ENCODE measurements around the gene CDK19. TPM values are rescaled to one million over a fixed set of nuclear protein-coding genes. Genes with fewer than 3 reads are reported as not detected.
"Not testable (repeated sequence)": the region's sequence is repeated elsewhere in the genome, so short reads cannot be mapped to it uniquely, and the experiment has no call there.

CDK19 gene
- total RNA-seq, 1 donor from 2014 or later, result 6.9 TPM

DNA sequence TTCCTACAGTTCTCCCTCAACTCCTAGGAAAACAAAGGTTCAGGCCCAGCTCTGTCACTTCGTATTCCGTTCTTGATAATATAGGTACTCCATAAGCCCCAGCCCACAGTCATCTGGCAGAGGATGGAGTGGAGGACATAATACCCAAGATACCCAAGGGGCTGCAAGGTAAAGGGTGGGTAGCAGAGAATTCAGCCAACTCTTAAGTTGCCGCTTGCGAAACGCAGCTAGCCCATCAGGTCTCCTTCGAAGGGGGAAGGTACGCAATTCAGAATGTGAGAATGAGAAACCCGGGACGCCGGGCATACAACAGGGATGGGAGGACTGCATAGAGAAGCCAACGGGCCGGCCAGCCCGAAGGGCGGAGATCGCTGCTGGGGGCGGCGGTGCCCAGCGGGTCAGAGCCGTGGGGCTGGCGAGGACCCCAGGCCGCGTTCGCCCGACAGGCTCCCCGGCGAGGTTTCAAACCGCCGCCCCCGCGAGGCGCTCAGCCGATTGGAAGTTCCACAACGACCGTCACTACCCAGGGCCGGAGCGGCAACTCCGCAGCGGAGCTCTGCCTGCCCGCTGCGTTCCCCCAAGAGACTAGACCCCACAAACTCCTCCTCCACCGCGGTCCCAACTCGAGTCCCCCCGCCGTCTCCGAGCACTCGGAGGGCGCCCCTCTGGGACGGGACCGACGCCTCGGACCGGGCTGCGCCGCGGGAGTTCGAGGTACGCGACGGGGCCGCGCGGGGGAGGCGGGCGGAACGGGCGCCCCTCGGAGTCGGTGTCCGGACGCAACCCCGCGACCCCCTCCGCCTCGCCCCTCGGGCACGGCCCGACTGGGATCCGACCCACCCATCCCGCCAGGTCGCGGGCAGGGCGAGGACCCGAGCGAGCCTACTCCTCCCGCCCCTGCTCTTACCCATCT lies 911 bp downstream of the CDK19 start:
- ATAC-seq, result peak; percentile 34
- DNase-seq (ENCODE audit: low spot score), result peak; percentile 66

DNA sequence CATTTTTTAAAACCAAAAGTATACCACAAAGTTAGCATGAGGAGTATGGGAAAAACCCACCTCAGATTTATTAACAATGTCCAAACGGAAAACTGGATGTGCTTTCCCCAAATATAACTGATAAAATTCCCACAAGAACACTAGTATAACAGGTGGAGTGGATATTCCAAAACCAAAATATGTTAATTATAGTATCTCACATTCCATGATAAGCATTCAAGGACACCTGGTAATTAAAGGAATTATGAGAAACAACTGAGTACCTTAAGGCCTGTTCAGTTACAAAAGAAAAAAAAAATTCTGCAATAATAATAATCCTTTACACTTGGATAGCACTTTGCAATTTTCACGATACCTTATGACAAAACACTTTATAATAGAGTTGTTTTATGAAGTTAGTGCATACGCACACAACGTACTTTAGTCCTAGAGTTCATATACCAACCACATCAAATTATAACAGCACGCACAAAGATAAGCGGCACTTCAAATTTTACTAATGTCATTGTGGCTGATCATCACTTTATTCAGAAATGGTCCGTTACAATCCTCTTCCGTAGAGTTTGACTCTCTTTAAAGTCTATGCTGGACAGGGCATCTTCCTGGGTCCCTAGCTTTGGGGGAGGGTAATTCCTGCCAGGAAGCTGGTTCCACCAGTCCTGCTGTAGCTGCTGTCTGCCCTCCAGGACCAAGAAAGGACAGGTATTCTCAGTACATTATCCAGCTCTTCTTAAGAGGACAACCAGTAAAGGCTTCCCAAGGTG lies 1.7 kb downstream of the CDK19 start:
- no peak for DNase-seq (ENCODE audit: low spot score)
- no peak for ATAC-seq

DNA sequence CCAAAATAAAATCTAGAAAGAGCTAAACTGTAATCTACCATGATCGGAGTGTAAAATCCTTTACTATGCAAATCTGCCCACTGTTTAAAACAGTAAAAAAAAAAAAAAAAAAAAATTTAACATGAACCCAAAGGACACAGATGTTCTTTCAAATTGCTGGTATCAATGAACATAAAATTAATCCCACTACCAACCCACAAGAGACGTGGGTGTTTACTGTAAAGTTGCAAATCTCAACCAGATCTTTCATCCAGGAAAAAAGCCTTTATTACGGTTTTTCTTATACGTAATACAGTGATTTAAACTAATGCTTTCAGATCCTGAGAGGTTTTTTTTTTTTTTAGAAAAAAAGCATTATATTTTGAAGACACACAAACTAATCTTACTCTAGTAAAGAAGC lies 2.5 kb downstream of the CDK19 start:
- ATAC-seq (no peak), DNase-seq (ENCODE audit: low spot score) (no peak)

DNA sequence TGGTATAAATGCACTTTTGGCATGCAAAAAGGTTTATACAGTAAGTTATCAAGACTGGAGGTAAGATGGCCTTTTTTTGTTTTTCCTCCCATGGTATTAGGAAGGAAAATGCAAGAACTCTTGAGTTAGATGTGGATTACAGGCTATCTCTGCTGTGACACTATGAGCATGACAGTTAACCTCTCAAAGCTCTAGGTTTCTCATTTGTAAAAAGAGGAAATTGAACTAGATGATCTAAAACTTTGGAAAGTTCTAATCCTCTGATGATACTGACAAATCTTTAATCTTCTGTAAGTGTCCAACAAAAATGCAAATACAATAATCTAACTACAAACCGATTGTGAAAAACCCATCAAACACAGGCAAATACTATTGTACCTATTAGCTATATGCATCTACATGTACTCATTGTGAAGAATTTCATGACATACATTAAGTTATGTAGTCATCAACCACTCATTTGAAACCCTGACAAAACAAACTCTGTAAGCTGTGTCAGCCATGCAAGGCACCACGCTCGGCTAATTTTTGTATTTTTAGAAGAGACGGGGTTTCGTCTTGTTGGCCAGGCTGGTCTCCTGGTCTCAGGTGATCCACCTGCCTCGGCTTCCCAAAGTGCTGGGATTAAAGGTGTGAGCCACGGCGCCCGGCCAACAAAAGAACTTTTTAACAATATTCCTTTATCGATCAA lies 4.2 kb downstream of the CDK19 start:
- ATAC-seq, result no peak
- no peak for DNase-seq (ENCODE audit: low spot score)

DNA sequence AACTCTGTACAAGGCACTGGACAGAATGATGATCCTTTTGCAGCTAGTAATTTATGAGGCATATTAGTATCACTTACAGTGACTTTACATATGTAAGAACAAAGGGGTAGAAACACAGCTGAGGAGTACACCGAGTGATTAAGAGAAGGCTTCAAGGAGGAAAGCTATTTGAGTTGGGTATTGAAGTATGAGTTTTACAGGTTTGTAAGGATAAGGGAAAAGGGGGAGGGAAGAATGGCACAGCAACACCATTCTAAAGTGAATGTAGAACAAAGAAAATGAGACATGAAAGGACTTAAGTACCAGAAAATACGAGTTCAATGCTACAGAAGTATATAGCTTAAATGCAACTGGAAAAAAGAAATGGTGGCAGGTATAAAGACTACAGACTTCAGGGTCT lies 5.5 kb downstream of the CDK19 start:
- DNase-seq (ENCODE audit: low spot score), result no peak
- no peak for ATAC-seq

DNA sequence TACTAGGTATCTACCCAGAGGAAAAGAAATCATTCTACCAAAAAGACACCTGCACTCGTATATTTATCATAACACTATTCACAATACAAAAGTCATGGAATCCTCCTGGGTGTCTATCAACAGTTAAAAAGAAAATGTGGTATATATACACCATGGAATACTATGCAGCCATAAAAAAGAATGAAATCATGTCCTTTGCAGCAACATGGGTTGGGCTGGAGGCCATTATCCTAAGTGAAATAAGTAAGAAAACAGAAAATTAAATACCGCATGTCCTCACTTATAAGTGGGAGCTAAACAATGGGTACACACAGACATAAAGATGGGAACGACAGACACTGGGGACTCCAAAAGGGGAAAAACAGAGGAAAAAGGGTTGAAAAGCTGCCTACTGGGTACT lies 13.1 kb downstream of the CDK19 start:
- not testable (repeated sequence) for ATAC-seq; DNase-seq (ENCODE audit: low spot score)

DNA sequence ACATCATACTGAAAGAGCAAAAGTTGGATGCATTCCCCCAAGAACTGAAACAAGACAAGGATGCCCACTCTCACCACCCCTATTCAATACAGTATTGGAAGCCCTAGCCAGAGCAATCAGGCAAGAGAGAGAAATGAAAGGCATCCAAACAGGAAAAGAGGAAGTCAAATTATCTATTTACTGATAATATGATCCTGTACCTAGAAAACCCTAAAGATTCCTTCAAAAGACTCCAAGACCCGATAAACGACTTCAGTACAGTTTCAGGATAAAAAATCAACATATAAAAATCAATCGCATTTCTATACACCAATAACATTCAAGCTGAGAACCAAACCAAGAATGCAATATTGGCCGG lies 14.5 kb downstream of the CDK19 start:
- DNase-seq (ENCODE audit: low spot score) (no peak), ATAC-seq (no peak)

DNA sequence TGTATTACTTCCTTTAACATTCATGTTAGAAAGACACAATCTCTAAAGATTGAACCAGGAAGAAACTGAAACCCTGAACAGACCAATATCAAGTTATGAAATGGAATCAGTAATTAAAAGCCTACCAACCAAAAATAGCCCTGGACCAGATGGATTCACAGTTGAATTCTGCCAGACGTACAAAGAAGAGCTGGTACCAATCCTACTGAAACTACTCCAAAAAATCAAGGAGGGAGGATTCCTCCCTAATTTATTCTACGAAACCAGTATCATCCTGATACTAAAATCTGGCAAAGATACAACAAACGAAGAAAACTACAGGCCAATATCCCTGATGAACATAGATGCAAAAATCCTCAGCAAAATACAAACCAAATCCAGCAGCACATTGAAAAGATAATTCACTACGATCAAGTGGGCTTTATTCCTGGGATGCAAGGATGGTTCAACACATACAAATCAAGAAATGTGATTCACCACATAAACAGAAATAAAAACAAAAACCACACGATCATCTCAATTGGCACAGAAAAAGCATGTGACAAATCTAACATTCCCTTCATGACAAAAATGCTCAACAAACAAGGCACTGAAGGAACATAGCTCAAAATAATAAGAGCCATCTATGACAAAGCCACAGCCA lies 15.0 kb downstream of the CDK19 start:
- DNase-seq (ENCODE audit: low spot score) (no peak), ATAC-seq (no peak)

DNA sequence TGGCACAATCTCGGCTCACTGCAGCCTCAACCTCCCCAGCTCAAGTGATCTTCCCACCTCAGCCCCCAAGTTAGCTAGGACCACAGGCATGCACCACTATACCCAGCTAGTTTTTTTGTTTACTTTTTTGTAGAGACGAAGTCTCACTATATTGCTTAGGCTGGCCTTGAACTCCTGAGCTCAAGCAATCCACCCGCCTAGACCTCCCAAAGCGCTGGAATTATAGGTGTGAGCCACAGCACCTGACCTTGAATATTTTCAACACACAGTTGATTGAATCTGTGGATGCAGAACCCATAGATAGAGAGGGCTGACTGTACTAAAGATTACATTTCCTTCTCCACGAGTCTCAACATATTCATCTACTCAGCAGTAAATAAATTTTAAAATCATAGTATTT lies 15.6 kb downstream of the CDK19 start:
- ATAC-seq, result no peak
- no peak for DNase-seq (ENCODE audit: low spot score)

DNA sequence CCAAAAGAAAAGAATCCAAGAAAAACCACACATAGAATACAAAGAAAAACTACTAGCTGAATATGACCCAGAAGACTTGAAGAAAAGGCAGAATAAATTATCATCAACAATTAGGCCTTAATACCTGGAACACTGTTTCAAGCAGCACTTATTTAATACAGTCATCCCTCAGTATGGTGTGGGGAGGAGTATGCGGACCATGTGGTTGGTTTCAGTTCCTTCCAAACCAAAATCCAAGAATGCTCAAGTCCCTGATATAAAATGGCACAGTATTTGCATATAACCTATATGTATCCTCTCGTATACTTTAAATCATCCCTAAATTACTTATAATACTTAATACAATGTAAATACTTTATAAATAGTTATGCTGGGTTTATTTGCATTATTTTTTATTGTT lies 16.1 kb downstream of the CDK19 start:
- DNase-seq (ENCODE audit: low spot score), result no peak
- ATAC-seq, result no peak

DNA sequence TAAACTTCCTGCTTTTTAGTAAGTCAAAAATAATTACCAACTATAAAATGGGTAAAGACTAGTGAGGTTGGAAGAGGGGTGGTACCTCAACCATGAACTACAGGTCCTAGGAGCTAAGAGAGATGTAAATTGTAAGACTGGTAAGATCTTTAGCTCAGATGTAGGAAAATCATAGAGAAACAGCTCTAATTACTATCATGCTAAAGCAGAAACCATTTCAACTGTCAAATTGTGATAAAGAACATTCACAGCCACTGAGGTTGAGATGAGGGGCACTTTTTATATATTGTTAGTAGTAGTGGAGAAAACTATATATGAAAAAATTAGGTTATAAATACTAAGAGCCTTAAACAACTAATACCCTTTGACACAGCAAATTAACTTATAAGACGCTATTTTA lies 20.0 kb downstream of the CDK19 start:
- ATAC-seq (no peak), DNase-seq (ENCODE audit: low spot score) (no peak)

DNA sequence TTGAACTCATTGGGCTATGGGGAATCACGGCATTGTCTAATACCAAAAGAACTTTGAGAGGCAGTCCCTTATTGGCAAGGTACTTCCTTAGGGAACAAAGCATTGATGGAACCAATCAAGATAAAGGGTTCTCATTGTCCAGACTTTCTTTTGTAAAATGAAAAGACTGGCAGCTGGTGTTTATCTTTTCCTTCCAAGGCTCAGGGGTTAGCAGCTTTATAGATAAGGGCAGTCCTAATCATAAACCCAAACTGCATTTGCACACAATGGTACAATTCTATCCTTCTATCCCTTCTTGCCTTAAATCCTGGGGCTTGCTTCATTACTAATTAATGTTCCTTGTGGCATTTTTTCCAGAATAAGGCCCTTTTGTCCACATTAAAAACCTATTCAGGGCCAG lies 28.6 kb downstream of the CDK19 start:
- no peak for ATAC-seq

DNA sequence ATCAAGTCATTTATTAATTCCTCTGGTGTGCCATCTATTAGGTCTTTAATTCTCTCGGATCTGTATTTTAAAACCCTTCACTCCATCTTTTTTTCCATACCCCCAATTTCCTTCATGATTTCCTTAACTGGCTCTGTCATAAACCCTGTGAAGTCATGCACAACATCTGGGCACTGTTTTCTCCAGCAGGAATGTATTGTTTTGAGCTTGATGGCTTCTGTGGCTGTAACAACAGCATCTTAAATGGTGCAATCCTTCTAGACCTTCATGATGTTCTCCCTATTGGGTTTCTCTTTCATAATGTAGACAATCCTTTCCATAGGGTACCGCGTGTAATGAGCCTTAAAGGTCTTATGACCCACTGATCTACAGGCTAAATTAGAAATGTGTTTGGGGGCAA lies 29.0 kb downstream of the CDK19 start:
- no peak for DNase-seq (ENCODE audit: low spot score)
- ATAC-seq, result no peak

More for the DNA sequence above, 28.6 kb downstream of the CDK19 start:
- DNase-seq (ENCODE audit: low spot score), result no peak

DNA sequence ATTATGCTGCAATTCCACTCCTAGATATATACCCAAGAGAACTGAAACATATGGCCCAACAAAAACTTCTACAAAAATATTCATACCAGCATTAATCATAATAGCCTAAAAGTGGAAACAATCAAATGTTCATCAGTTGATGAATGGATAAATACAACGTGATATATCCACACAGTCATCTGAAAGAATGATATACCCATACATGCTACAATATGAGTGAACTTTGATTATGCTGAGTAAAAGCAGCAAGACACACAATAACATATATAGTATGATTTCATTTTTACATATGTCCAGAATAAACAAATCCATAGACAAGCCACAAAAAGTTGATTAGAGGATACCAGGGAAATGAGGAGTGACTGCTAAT lies 30.7 kb downstream of the CDK19 start:
- ATAC-seq (no peak), DNase-seq (ENCODE audit: low spot score) (no peak)

DNA sequence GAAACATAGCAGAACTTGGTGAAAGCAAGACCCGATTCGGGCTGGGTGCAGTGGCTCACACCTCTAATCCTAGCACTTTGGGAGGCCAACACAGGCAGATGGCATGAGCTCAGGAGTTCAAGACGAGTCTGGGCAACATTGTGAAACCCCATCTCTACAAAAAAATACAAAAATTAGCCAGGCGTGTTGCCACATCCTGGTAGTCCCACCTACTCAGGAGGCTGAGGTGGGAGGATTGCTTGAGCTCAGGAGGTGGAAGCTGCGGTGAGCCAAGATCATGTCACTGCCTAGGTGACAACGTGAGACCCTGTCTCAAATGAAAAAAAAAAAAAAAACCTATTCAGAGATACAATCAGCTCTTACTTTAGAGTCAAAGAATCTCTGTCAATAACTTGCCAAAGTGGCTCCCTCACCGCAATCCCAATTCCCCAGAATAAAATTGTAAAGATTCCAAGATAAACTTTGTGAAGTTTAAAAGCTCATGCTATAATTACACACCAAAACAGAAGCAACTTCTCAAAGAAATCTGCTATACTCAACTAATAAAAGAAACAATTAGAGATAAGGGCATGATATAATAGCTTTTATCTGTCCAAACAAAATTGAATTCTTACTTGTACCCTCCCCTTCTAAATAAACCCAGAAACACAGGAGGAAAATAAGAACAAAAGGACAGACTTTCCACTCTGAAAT lies 33.6 kb downstream of the CDK19 start:
- ATAC-seq (peak; percentile 73), DNase-seq (ENCODE audit: low spot score) (no peak)

DNA sequence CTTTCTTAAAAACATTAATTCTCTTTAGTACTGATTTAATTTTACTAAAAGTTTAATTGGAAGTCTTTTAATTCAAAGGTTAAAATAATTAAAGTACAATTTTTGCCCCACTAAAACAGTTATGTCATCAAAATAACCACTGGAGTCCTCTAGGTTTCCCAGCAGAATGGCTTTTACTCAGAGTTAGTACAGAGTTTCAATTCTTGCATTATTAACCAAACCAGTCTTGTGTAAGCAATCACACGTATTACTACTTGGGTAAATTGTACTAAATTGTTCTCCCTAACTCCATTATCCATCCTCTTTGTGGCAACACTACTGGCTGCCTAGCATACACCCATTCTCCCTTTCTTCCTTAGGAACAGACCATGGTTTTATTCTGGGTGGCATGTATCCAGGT lies 36.9 kb downstream of the CDK19 start:
- ATAC-seq, result no peak
- no peak for DNase-seq (ENCODE audit: low spot score)

DNA sequence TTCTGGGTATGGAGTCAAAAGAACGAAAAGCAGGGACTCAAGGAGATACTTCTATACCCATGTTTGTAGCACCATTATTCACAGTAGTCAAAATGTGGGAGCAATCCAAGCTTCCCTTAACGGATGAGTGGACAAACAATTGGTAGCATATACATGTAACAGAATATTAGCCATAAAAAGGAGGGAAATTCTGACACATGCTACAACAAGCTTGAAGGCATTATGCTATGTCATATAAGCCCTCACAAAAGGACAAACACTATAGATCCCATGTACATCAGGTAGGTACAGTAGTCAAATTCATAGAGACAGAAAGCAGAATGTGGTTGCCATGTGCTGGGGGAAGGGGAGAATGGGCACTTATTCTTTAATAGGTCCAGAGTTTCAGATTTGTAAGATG lies 37.6 kb downstream of the CDK19 start:
- no peak for ATAC-seq

DNA sequence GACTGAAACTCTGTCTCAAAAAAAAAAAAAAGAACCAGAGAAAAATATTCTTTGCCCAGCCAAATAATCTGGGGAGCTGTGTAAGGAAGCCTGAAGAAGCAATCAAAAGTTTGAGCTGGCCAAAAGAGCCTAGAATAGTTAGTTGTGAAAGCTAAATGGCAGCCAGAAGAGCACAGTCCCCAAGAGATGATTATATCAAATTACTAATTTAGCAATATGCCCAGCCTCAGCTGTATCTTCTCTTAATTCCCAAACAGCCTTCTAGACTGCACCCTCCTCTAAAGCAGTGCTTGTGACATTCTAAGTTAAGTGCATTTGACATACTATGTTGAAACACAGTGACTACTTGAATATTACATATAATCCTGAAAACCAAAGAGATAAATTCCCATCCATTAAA lies 38.9 kb downstream of the CDK19 start:
- ATAC-seq (no peak), DNase-seq (ENCODE audit: low spot score) (no peak)

More for the DNA sequence above, 37.6 kb downstream of the CDK19 start:
- no peak for DNase-seq (ENCODE audit: low spot score)

DNA sequence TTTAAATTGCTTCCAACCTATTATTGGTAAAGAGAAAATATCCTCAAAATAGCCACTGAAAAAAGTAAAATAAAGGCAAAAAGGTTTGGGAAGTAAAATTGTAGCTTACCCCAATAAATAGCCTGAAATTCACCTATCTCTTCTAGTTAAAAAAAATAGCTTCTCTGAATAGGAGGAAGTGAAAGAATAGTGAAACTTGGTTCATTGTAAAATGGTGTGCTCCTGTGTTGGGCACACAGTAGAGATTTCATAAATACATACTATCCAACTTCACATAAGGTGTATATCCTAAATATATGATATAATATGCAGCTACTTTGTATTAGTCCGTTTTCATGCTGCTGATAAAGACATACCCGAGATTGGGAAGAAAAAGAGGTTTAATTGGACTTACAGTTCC lies 45.3 kb downstream of the CDK19 start:
- ATAC-seq, result no peak
- no peak for DNase-seq (ENCODE audit: low spot score)

DNA sequence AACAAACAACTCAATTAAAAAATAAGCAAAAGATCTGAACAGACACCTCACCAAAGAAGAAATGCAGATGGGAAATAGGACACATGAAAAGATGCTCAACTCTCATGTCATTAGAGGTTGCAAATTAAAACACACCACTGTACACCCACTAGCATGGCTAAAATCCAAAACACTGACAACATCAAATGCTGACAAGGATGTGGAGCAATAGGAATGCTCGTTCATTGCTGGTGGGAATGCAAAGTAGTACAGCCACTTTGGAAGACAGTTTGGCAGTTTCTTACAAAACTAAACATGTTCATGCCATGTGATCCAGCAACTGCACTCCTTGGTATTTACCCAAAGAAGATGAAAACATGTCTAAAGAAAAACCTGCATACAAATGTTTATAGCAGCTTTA lies 47.2 kb downstream of the CDK19 start:
- DNase-seq (ENCODE audit: low spot score) (no peak), ATAC-seq (no peak)

DNA sequence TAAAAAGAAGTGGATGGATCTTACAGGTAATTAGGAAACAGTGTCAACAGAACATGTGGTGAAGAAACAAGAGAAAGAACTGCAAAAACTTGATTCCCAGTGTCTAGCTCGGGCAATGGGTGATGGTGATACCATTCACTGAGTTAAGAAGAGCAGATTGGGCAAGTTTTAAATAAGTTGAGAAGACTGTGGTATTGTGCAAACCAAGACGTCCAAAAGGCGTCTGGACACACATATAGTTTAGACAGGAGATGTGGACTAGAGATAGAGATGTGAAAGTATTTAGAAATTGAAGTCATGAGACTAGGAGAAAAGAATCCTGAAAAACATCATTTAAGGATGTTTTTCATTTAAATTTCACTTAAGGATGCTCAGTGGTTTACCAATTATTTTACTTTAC lies 53.9 kb downstream of the CDK19 start:
- ATAC-seq (no peak), DNase-seq (ENCODE audit: low spot score) (no peak)
